K562 (cell line): ENCODE data around the gene PSME4. TPM values are rescaled to one million over a fixed set of nuclear protein-coding genes. Genes with fewer than 3 reads are reported as not detected.

Experiments
- ATAC-seq: fragments of 200-7000 bp; cut with Tn5 transposase; 3 replicates; pipeline ENCODE4 v1.9.1; 2020; ENCODE audit warnings: moderate library complexity
- BruUV-seq: library from RNA; stranded (reverse); fragments of 400-500 nt; replicated peaks from 2 replicates; lab custom pipeline; 2021; lab: Mats Ljungman, UMichigan
- CTCF ChIA-PET: fragments of 300-600 bp; formaldehyde crosslinking; extraction: SDS; loops from one replicate; lab custom pipeline; 2021; ENCODE audit warnings: low intra/inter-chr PET ratio; lab: Yijun Ruan, JAX
- POLR2A ChIA-PET: fragments of 300-600, 350-650 bp; sonication (Branson Sonifier 250); formaldehyde crosslinking; extraction: SDS; loops from one replicate; lab custom pipeline; 2021; ENCODE audit warnings: antibody characterized with exemption, inconsistent platforms; lab: Yijun Ruan, JAX
- DNase-seq, 4 experiments: peaks; one replicate each; pipeline versions ENCODE4 v3.0.0 to v3.0.0-alpha.2; 2011 to 2018; ENCODE audit warnings: low spot score in 3 of 4, mixed read lengths in 3 of 4; ENCODE audit errors: extremely low read depth in 1 of 4
- FAIRE-seq: peaks from 2 replicates; lab custom pipeline; 2011; peaks lifted over from hg19 to GRCh38; lab: Jason Lieb, UNC
- H2AFZ ChIP-seq: 2 replicates; pipeline ENCODE4 v1.6.0; 2011; ENCODE audit warnings: low read depth, low read length, control low read depth, inconsistent platforms
- H3K27ac ChIP-seq: fragments of 200-600 bp; 3 replicates; pipeline ENCODE4 v1.8.0; 2011; ENCODE audit warnings: low read depth, mild to moderate bottlenecking, control low read depth, inconsistent platforms, low read length, moderate library complexity, mixed read lengths; ENCODE audit errors: extremely low read depth
- H3K27me3 ChIP-seq, 2 experiments: fragments of 300-600 bp in 1 of 2; 2 replicates in 1 of 2; 3 replicates in 1 of 2; pipeline versions ENCODE4 v1.6.0 to v1.8.0; 2011; ENCODE audit warnings: inconsistent platforms in 2 of 2, low read length in 2 of 2, mild to moderate bottlenecking in 1 of 2, mixed read lengths in 1 of 2, moderate library complexity in 1 of 2; ENCODE audit not compliant: control insufficient read depth in 2 of 2, insufficient read depth in 2 of 2
- H3K36me3 ChIP-seq: fragments of 300-600 bp; 3 replicates; pipeline ENCODE4 v1.8.0; 2011; ENCODE audit warnings: mild to moderate bottlenecking, low read length, inconsistent platforms; ENCODE audit not compliant: control insufficient read depth, insufficient read depth
- H3K4me1 ChIP-seq, 2 experiments: fragments of 200-600 bp in 1 of 2; replicated peaks in 1 of 2; 2 replicates in 1 of 2; 3 replicates in 1 of 2; pipeline versions ENCODE4 v1.5.1 to v1.8.0; 2011; ENCODE audit warnings: inconsistent platforms in 2 of 2, low read length in 2 of 2, mild to moderate bottlenecking in 1 of 2, mixed read lengths in 1 of 2, moderate library complexity in 1 of 2; ENCODE audit not compliant: control insufficient read depth in 2 of 2, insufficient read depth in 2 of 2
- H3K4me2 ChIP-seq: 2 replicates; pipeline ENCODE4 v1.6.1; 2011; ENCODE audit warnings: low read length, control low read depth, inconsistent platforms, mixed read lengths; ENCODE audit not compliant: insufficient read depth
- H3K4me3 ChIP-seq: fragments of 200-600 bp; sonication (generic), shearing (Covaris generic); 2 replicates; pipeline ENCODE4 v1.5.1; 2016; ENCODE audit warnings: control low read depth, inconsistent platforms
- H3K79me2 ChIP-seq: fragments of 200-600 bp; 3 replicates; pipeline ENCODE4 v1.8.0; 2011; ENCODE audit warnings: low read length, inconsistent platforms; ENCODE audit not compliant: control insufficient read depth, insufficient read depth
- H3K9ac ChIP-seq, 2 experiments: 2 replicates each; pipeline versions ENCODE4 v1.6.0 to v1.6.1; 2011; ENCODE audit warnings: low read depth in 2 of 2, low read length in 2 of 2, control low read depth in 1 of 2, inconsistent platforms in 1 of 2, mild to moderate bottlenecking in 1 of 2, mixed read lengths in 1 of 2; ENCODE audit not compliant: insufficient read depth in 1 of 2
- H3K9me1 ChIP-seq: one replicate; pipeline ENCODE4 v1.6.0; 2011; ENCODE audit warnings: inconsistent platforms, mild to moderate bottlenecking, low read length, moderate library complexity; ENCODE audit not compliant: control insufficient read depth, insufficient read depth
- H3K9me3 ChIP-seq: replicated peaks from 2 replicates; pipeline ENCODE4 v1.5.1; 2011; ENCODE audit warnings: low read depth, low read length, inconsistent platforms; ENCODE audit not compliant: control insufficient read depth, insufficient read depth
- H4K20me1 ChIP-seq: replicated peaks from 2 replicates; pipeline ENCODE4 v1.6.1; 2011; ENCODE audit warnings: low read length, inconsistent platforms, mixed read lengths; ENCODE audit not compliant: control insufficient read depth, insufficient read depth
- BCOR ChIP-seq: fragments of 450-650 bp; IDR thresholded peaks from 2 replicates; pipeline ENCODE4 v1.6.1; 2016
- BDP1 ChIP-seq: IDR thresholded peaks from 3 replicates; pipeline ENCODE4 v1.6.1; 2011; ENCODE audit not compliant: insufficient read length, insufficient read depth
- ELF4 ChIP-seq: fragments of 450-650 bp; formaldehyde crosslinking; IDR thresholded peaks from 2 replicates; pipeline ENCODE4 v1.4.0; 2022; ENCODE audit warnings: missing genetic modification characterization
- HNRNPUL1 ChIP-seq: fragments of 200-400 bp; formaldehyde crosslinking; IDR thresholded peaks from 2 replicates; pipeline ENCODE4 v1.6.1; 2017; ENCODE audit warnings: low read length
- LARP7 ChIP-seq: fragments of 450-650 bp; IDR thresholded peaks from 2 replicates; pipeline ENCODE4 v1.6.1; 2016
- MCM5 ChIP-seq: fragments of 450-650 bp; IDR thresholded peaks from 2 replicates; pipeline ENCODE4 v1.6.1; 2016; ENCODE audit warnings: low read depth
- NRF1 ChIP-seq, 2 experiments: fragments of 450-650 bp; IDR thresholded peaks in 1 of 2; conservative IDR thresholded peaks in 1 of 2; 2 replicates each; pipeline ENCODE4 v1.6.1; 2014; ENCODE audit warnings: mild to moderate bottlenecking in 2 of 2
- SREBF2 ChIP-seq: sonication (generic); formaldehyde crosslinking; IDR thresholded peaks from 2 replicates; pipeline ENCODE4 v1.4.0; 2020; ENCODE audit warnings: mild to moderate bottlenecking, missing genetic modification reagents
- SUPT5H ChIP-seq: fragments of 450-650 bp; IDR thresholded peaks from 2 replicates; pipeline ENCODE4 v1.6.1; 2016
- TSC22D4 ChIP-seq: fragments of 450-650 bp; IDR thresholded peaks from 2 replicates; pipeline ENCODE4 v1.6.1; 2016; ENCODE audit warnings: missing genetic modification characterization, missing biosample characterization, control low read depth
- ZBED1 ChIP-seq: IDR thresholded peaks from 2 replicates; pipeline ENCODE4 v1.6.1; 2014
- ZBTB26 ChIP-seq: fragments of 450-650 bp; formaldehyde crosslinking; IDR thresholded peaks from 2 replicates; pipeline ENCODE4 v1.4.0; 2022; ENCODE audit warnings: missing genetic modification characterization
- ZFX ChIP-seq: sonication (generic); formaldehyde crosslinking; IDR thresholded peaks from 2 replicates; pipeline ENCODE4 v1.8.0; 2022; ENCODE audit warnings: mild to moderate bottlenecking, missing genetic modification reagents, moderate library complexity
- ZNF239 ChIP-seq: fragments of 250-450 bp; sonication (Bioruptor Pico); IDR thresholded peaks from 2 replicates; pipeline ENCODE4 v1.4.0; 2020; ENCODE audit warnings: mild to moderate bottlenecking
- WGBS: fragments of 100-300 bp; shearing (Covaris generic); methylation state at CpG from one replicate; pipeline ENCODE4 v1.1.6; 2016; ENCODE audit warnings: low coverage, mixed read lengths; ENCODE audit not compliant: insufficient coverage; ENCODE audit errors: missing lambda C conversion rate; 5-methylcytosine and 5-hydroxymethylcytosine counted together
- in situ Hi-C: fragments of 300-500 bp; cut with MboI; formaldehyde crosslinking; loops from 4 replicates; pipeline ENCODE4 v1.15.0; 2018; ENCODE audit warnings: inconsistent platforms, mixed read lengths
- intact Hi-C: fragments of 100-400 bp; cut with micrococcal nuclease; formaldehyde crosslinking; loops from 2 replicates; pipeline ENCODE4 v1.14.2; 2022
- polyA plus RNA-seq, 8 experiments: library from polyadenylated mRNA; depleted of rRNA in 4 of 8; stranded (reverse) in 5 of 8; unstranded in 3 of 8; fragments of >200 nt; fragmentation: Nextera tagmentation in 2 of 8; fragmentation: Illumina TruSeq in 1 of 8; extraction: Ambion mirVana in 2 of 8; extraction: Trizol in 1 of 8; gene quantifications; 2 replicates each; pipeline versions ENCODE4 v1.2.1 to v1.2.3, GENCODE V29; 2011 to 2014; ENCODE audit warnings: inconsistent platforms in 1 of 8, missing spikeins in 1 of 8
- total RNA-seq, 7 experiments: library from RNA; depleted of rRNA in 6 of 7; stranded (reverse); fragments of >200 nt in 6 of 7; fragmentation: Illumina TruSeq in 2 of 7; extraction: Trizol in 2 of 7; gene quantifications; 2 replicates each; pipeline versions ENCODE4 v1.2.1 to v1.2.3, GENCODE V29; 2011 to 2021; ENCODE audit warnings: low replicate concordance in 1 of 7
- TF ChIP-seq, protein P1 (sequence below), 2 experiments: fragments of 450-650 bp; IDR thresholded peaks; 2 replicates each; pipeline ENCODE4 v1.6.1; 2018; ENCODE audit warnings: mild to moderate bottlenecking in 2 of 2, low read depth in 1 of 2; ENCODE audit not compliant: partially characterized antibody in 2 of 2

PSME4 gene
- total and polyA plus RNA-seq, 9 of the 15 experiments (the other 6 are each of a cell fraction or from before 2014, with no cell fraction given), result 24.3 to 77.8 (median 40.5) TPM

DNA sequence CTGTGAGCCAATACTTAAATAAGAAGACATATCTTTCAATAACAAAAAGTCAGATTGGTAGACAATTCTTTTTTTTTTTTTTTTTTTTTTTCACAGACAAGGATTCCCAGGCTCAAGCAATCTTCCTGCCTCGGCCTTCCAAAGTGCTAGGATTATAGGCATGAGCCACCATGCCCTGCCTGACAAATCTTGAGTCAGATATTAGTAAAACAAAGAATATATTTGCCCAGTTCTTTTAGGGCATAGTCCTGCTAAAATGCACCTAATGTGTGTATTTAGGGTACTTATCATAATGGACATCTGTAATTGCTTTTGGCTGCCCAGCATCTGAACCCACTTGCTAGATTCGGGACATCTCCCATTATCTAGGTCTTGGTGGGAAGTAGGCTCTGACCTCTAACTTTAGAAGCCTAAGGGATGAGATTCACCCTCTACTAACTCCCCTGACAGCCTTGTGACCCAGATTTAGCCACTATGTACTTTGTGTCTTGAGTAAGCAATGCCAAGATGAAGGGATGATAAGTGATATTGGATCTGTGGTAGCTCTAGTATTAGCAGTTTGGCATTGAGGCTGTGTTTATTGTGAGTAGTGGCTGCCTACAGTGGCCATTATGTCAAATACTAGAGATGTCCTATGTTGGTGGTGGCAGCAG lies 18.5 kb upstream of the PSME4 start (continued):
- no peak for TF ChIP-seq ZFX (CRISPR knock-in tag)
- TF ChIP-seq BDP1, result no peak

- Histone ChIP-seq H3K79me2 (no peaks in the 10 kb centered on the region), H3K36me3 (no peaks in the 10 kb centered on the region), H4K20me1 (no peaks in the 10 kb centered on the region), H3K27me3 (no peaks in the 10 kb centered on the region), H3K4me3 (no peak overlapping the region), H3K9ac (no peak overlapping the region), H3K9me1 (no peaks in the 10 kb centered on the region), H3K27ac (no peak overlapping the region), H3K9me3 (no peaks in the 10 kb centered on the region), H3K4me2 (no peak overlapping the region), H2AFZ (no peak overlapping the region), H3K4me1 (no peaks in the 10 kb centered on the region)
- in situ Hi-C loops (no loop called here), intact Hi-C loops (no loop called here)
- DNase-seq (no peak), FAIRE-seq (no peak), ATAC-seq (no peak)
- WGBS, result 36% methylated on average over 1 of the region's 1 CpG
- TF ChIP-seq MCM5 (no peak), ZNF239 (CRISPR knock-in tag) (no peak), HNRNPUL1 (no peak), BCOR (no peak), NRF1 (conservative IDR thresholded peaks at IDR 0.05 in 1 of 2, IDR thresholded peaks at IDR 0.05 in 1 of 2) (no peak), SREBF2 (CRISPR knock-in tag) (no peak), LARP7 (no peak), ZBED1 (no peak), ELF4 (CRISPR knock-in tag) (no peak), TSC22D4 (tag) (no peak), ZBTB26 (CRISPR knock-in tag) (no peak), SUPT5H (no peak)
- TF ChIP-seq, protein P1, sequence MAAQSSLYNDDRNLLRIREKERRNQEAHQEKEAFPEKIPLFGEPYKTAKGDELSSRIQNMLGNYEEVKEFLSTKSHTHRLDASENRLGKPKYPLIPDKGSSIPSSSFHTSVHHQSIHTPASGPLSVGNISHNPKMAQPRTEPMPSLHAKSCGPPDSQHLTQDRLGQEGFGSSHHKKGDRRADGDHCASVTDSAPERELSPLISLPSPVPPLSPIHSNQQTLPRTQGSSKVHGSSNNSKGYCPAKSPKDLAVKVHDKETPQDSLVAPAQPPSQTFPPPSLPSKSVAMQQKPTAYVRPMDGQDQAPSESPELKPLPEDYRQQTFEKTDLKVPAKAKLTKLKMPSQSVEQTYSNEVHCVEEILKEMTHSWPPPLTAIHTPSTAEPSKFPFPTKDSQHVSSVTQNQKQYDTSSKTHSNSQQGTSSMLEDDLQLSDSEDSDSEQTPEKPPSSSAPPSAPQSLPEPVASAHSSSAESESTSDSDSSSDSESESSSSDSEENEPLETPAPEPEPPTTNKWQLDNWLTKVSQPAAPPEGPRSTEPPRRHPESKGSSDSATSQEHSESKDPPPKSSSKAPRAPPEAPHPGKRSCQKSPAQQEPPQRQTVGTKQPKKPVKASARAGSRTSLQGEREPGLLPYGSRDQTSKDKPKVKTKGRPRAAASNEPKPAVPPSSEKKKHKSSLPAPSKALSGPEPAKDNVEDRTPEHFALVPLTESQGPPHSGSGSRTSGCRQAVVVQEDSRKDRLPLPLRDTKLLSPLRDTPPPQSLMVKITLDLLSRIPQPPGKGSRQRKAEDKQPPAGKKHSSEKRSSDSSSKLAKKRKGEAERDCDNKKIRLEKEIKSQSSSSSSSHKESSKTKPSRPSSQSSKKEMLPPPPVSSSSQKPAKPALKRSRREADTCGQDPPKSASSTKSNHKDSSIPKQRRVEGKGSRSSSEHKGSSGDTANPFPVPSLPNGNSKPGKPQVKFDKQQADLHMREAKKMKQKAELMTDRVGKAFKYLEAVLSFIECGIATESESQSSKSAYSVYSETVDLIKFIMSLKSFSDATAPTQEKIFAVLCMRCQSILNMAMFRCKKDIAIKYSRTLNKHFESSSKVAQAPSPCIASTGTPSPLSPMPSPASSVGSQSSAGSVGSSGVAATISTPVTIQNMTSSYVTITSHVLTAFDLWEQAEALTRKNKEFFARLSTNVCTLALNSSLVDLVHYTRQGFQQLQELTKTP (IDR thresholded peaks at IDR 0.05; ENCODE audit: low read depth in 1 of 2, partially characterized antibody in 2 of 2), result no peak
- ChIA-PET CTCF (no interaction called here), POLR2A (interaction anchor here (0.5 kb wide), 1 partner anchor 37 kb away, joined by 3 read pairs; no protein-coding TSS in a partner anchor)
- no TSS peak for BruUV-seq
Observed at GRCh38 chr2:53987336-53987921, 16.6 kb upstream of the PSME4 start.
